H9 (cell line): ENCODE results near the gene B4GALT3. TPM values are rescaled to one million over a fixed set of nuclear protein-coding genes. Genes with fewer than 3 reads are reported as not detected.

Source experiments
- DNase-seq: peaks from one replicate; pipeline ENCODE4 v3.0.0-alpha.2; 2017
- H2AFZ ChIP-seq: one replicate; pipeline ENCODE4 v1.6.1; 2013; ENCODE audit warnings: mild to moderate bottlenecking, low read length, control low read depth, moderate library complexity
- H2AK5ac ChIP-seq: 2 replicates; pipeline ENCODE4 v1.6.1; 2013; ENCODE audit warnings: low read length, control low read depth, mixed read lengths; ENCODE audit not compliant: insufficient read length
- H2BK120ac ChIP-seq: one replicate; pipeline ENCODE4 v1.6.1; 2013; ENCODE audit warnings: low read depth, mild to moderate bottlenecking, low read length, control low read depth, inconsistent platforms; ENCODE audit not compliant: poor library complexity, severe bottlenecking
- H2BK12ac ChIP-seq: 2 replicates; pipeline ENCODE4 v1.6.1; 2013; ENCODE audit warnings: low read length, control low read depth, mixed read lengths, low read depth; ENCODE audit not compliant: insufficient read length
- H2BK15ac ChIP-seq: 2 replicates; pipeline ENCODE4 v1.6.1; 2013; ENCODE audit warnings: low read depth, low read length, control low read depth
- H2BK20ac ChIP-seq: one replicate; pipeline ENCODE4 v1.6.1; 2013; ENCODE audit warnings: low read depth, mild to moderate bottlenecking, low read length, control low read depth, inconsistent platforms; ENCODE audit not compliant: poor library complexity, severe bottlenecking
- H2BK5ac ChIP-seq: 2 replicates; pipeline ENCODE4 v1.6.1; 2013; ENCODE audit warnings: low read length, control low read depth, mixed read lengths; ENCODE audit not compliant: insufficient read length
- H3K14ac ChIP-seq: 2 replicates; pipeline ENCODE4 v1.6.1; 2013; ENCODE audit warnings: low read length, control low read depth; ENCODE audit not compliant: insufficient read depth
- H3K18ac ChIP-seq: 2 replicates; pipeline ENCODE4 v1.6.1; 2013; ENCODE audit warnings: low read depth, mild to moderate bottlenecking, mixed read lengths, low read length, control low read depth; ENCODE audit not compliant: insufficient read length
- H3K23ac ChIP-seq: 2 replicates; pipeline ENCODE4 v1.6.1; 2013; ENCODE audit warnings: low read length, control low read depth, mixed read lengths, low read depth; ENCODE audit not compliant: insufficient read length
- H3K23me2 ChIP-seq: 2 replicates; pipeline ENCODE4 v1.6.1; 2013; ENCODE audit warnings: low read depth, mild to moderate bottlenecking, mixed read lengths, low read length, control low read depth; ENCODE audit not compliant: insufficient read length, poor library complexity, severe bottlenecking
- H3K27ac ChIP-seq: 2 replicates; pipeline ENCODE4 v1.5.1; 2013; ENCODE audit warnings: low read length, control low read depth, mixed read lengths, low read depth; ENCODE audit not compliant: insufficient read length
- H3K27me3 ChIP-seq: 2 replicates; pipeline ENCODE4 v1.6.1; 2013; ENCODE audit warnings: low read length, control low read depth, inconsistent platforms; ENCODE audit not compliant: insufficient read depth
- H3K4ac ChIP-seq: 2 replicates; pipeline ENCODE4 v1.6.1; 2013; ENCODE audit warnings: low read depth, mild to moderate bottlenecking, control low read depth, inconsistent platforms, low read length, moderate library complexity
- H3K4me1 ChIP-seq: 2 replicates; pipeline ENCODE4 v1.6.1; 2013; ENCODE audit warnings: low read length, control low read depth, inconsistent platforms; ENCODE audit not compliant: insufficient read depth
- H3K4me2 ChIP-seq: 2 replicates; pipeline ENCODE4 v1.6.1; 2013; ENCODE audit warnings: low read length, control low read depth, mixed read lengths; ENCODE audit not compliant: insufficient read length, insufficient read depth
- H3K56ac ChIP-seq: 2 replicates; pipeline ENCODE4 v1.6.1; 2013; ENCODE audit warnings: low read depth, mild to moderate bottlenecking, mixed read lengths, low read length, control low read depth; ENCODE audit not compliant: insufficient read length
- H3K79me1 ChIP-seq: 2 replicates; pipeline ENCODE4 v1.6.1; 2013; ENCODE audit warnings: low read depth, mild to moderate bottlenecking, moderate library complexity, low read length, control low read depth, inconsistent platforms; ENCODE audit not compliant: insufficient read depth, poor library complexity, severe bottlenecking
- H3K79me2 ChIP-seq: 2 replicates; pipeline ENCODE4 v1.6.1; 2013; ENCODE audit warnings: low read length, control low read depth, inconsistent platforms; ENCODE audit not compliant: insufficient read depth
- H3K9ac ChIP-seq: 2 replicates; pipeline ENCODE4 v1.6.1; 2013; ENCODE audit warnings: low read length, control low read depth, mixed read lengths; ENCODE audit not compliant: insufficient read length; ENCODE audit errors: extremely low read depth
- H3K9me3 ChIP-seq: one replicate; pipeline ENCODE4 v1.6.1; 2013; ENCODE audit warnings: low read depth, low read length, inconsistent platforms; ENCODE audit not compliant: control insufficient read depth
- H3T11ph ChIP-seq: one replicate; pipeline ENCODE4 v1.6.1; 2013; ENCODE audit warnings: mild to moderate bottlenecking, low read length, control low read depth, inconsistent platforms
- H4K20me1 ChIP-seq: one replicate; pipeline ENCODE4 v1.6.1; 2013; ENCODE audit not compliant: control insufficient read depth, insufficient read length, insufficient read depth
- H4K5ac ChIP-seq: 2 replicates; pipeline ENCODE4 v1.6.1; 2013; ENCODE audit warnings: low read depth, mild to moderate bottlenecking, mixed read lengths, low read length, control low read depth; ENCODE audit not compliant: insufficient read length
- H4K8ac ChIP-seq: replicated peaks from 2 replicates; pipeline ENCODE4 v1.6.1; 2013; ENCODE audit warnings: low read length, control low read depth, mixed read lengths, low read depth; ENCODE audit not compliant: insufficient read length
- H4K91ac ChIP-seq: 2 replicates; pipeline ENCODE4 v1.6.1; 2013; ENCODE audit warnings: low read depth, mild to moderate bottlenecking, moderate library complexity, mixed read lengths, low read length, control low read depth; ENCODE audit not compliant: insufficient read length
- H3K27ac Mint-ChIP-seq, 3 experiments: 2 replicates in 2 of 3; 3 replicates in 1 of 3; pipeline ENCODE4 v1.8.0; 2020 to 2021; ENCODE audit warnings: mixed read lengths in 3 of 3, mild to moderate bottlenecking in 1 of 3, moderate library complexity in 1 of 3
- H3K27me3 Mint-ChIP-seq: 2 replicates; pipeline ENCODE4 v1.8.0; 2021; ENCODE audit warnings: low read depth, mild to moderate bottlenecking, moderate library complexity, mixed read lengths
- H3K36me3 Mint-ChIP-seq, 3 experiments: 2 replicates in 2 of 3; 3 replicates in 1 of 3; pipeline ENCODE4 v1.8.0; 2020 to 2021; ENCODE audit warnings: low read depth in 3 of 3, mixed read lengths in 3 of 3; ENCODE audit not compliant: insufficient read depth in 1 of 3
- H3K4me1 Mint-ChIP-seq, 2 experiments: 2 replicates each; pipeline ENCODE4 v1.8.0; 2020; ENCODE audit warnings: mixed read lengths in 2 of 2
- H3K4me3 Mint-ChIP-seq, 2 experiments: 2 replicates in 1 of 2; 3 replicates in 1 of 2; pipeline ENCODE4 v1.8.0; 2020 to 2021; ENCODE audit warnings: mild to moderate bottlenecking in 2 of 2, mixed read lengths in 2 of 2, moderate library complexity in 1 of 2
- H3K9me3 Mint-ChIP-seq, 2 experiments: 2 replicates in 1 of 2; 3 replicates in 1 of 2; pipeline ENCODE4 v1.8.0; 2020; ENCODE audit warnings: mild to moderate bottlenecking in 2 of 2, mixed read lengths in 2 of 2, moderate library complexity in 1 of 2
- WGBS: extraction: QIAGEN DNeasy Blood & Tissue Kit; methylation state at CpG from one replicate; pipeline ENCODE4 v1.1.7; 2013; ENCODE audit warnings: missing lambda C conversion rate, low lambda C conversion rate, mixed read lengths; ENCODE audit not compliant: insufficient read length; ENCODE audit errors: extremely low coverage; 5-methylcytosine and 5-hydroxymethylcytosine counted together
- total RNA-seq: library from RNA; stranded (reverse); gene quantifications from 2 replicates; pipeline ENCODE4 v1.2.1, GENCODE V29; 2021
- TF ChIP-seq, protein P1 (sequence below): fragments of 200-600 bp; sonication (generic); conservative IDR thresholded peaks from 3 replicates; pipeline ENCODE4 v1.8.0; 2021; ENCODE audit warnings: antibody characterized with exemption, mild to moderate bottlenecking

Gene B4GALT3
- total RNA-seq, 1 experiment from 2014 or later = 31.8 TPM

GRCh38 chr1:161179698-161180097 lies 2.4 kb upstream of the B4GALT3 start:
- H4K91ac ChIP-seq = no peak overlapping the region

More at GRCh38 chr1:161179698-161180097, 2.4 kb upstream of the B4GALT3 start:
- H3K79me2 ChIP-seq = no peaks in the 10 kb centered on the region
- Mint-ChIP-seq H3K27ac (no peak overlapping the region), H3K4me1 (peaks cover 21 to 22% of the 10 kb centered on the region in 2 experiments), H3K36me3 (peaks cover 2 to 15% (median 11%) of the 10 kb centered on the region in 3 experiments; a peak in 6 of 7 replicates), H3K27me3 (peaks cover 5% of the 10 kb centered on the region), H3K4me3 (no peak overlapping the region), H3K9me3 (no peaks in the 10 kb centered on the region)
- H2BK15ac ChIP-seq = no peak overlapping the region
- H3K9me3 ChIP-seq = no peaks in the 10 kb centered on the region
- H3K4me1 ChIP-seq = no peaks in the 10 kb centered on the region; the same call in 1 of the 2 replicates
- no peak overlapping the region for H3T11ph ChIP-seq
- peaks cover 6% of the 10 kb centered on the region for H3K23me2 ChIP-seq
- no peak overlapping the region for H2AFZ ChIP-seq
- H2BK20ac ChIP-seq = no peak overlapping the region
- H3K27ac ChIP-seq = no peak overlapping the region
- H2BK12ac ChIP-seq = no peak overlapping the region
- H2BK5ac ChIP-seq = no peak overlapping the region
- H4K20me1 ChIP-seq = no peaks in the 10 kb centered on the region
- H4K5ac ChIP-seq = no peak overlapping the region
- H3K79me1 ChIP-seq = no peaks in the 10 kb centered on the region
- no peak overlapping the region for H2AK5ac ChIP-seq
- no peak overlapping the region for H2BK120ac ChIP-seq
- H3K4ac ChIP-seq = no peak overlapping the region
- no peak overlapping the region for H3K4me2 ChIP-seq
- H4K8ac ChIP-seq = no peak overlapping the region
- no peak overlapping the region for H3K18ac ChIP-seq
- no peak for DNase-seq
- TF ChIP-seq, protein P1, sequence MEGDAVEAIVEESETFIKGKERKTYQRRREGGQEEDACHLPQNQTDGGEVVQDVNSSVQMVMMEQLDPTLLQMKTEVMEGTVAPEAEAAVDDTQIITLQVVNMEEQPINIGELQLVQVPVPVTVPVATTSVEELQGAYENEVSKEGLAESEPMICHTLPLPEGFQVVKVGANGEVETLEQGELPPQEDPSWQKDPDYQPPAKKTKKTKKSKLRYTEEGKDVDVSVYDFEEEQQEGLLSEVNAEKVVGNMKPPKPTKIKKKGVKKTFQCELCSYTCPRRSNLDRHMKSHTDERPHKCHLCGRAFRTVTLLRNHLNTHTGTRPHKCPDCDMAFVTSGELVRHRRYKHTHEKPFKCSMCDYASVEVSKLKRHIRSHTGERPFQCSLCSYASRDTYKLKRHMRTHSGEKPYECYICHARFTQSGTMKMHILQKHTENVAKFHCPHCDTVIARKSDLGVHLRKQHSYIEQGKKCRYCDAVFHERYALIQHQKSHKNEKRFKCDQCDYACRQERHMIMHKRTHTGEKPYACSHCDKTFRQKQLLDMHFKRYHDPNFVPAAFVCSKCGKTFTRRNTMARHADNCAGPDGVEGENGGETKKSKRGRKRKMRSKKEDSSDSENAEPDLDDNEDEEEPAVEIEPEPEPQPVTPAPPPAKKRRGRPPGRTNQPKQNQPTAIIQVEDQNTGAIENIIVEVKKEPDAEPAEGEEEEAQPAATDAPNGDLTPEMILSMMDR = no peak
- H3K14ac ChIP-seq = no peak overlapping the region
- no peak overlapping the region for H3K56ac ChIP-seq
- no peak overlapping the region for H3K9ac ChIP-seq
- H3K23ac ChIP-seq = no peak overlapping the region
- no peaks in the 10 kb centered on the region for H3K27me3 ChIP-seq
- WGBS = no CpG with 5 or more reads among the region's 3 CpGs
